ENCODE measurements around the gene EXOSC10. TPM values are rescaled to one million over a fixed set of nuclear protein-coding genes. Genes with fewer than 3 reads are reported as not detected.

The EXOSC10 gene
- total RNA-seq, 6 experiments from 2014 or later = 13.4 to 32.4 (median 20.7) TPM

DNA sequence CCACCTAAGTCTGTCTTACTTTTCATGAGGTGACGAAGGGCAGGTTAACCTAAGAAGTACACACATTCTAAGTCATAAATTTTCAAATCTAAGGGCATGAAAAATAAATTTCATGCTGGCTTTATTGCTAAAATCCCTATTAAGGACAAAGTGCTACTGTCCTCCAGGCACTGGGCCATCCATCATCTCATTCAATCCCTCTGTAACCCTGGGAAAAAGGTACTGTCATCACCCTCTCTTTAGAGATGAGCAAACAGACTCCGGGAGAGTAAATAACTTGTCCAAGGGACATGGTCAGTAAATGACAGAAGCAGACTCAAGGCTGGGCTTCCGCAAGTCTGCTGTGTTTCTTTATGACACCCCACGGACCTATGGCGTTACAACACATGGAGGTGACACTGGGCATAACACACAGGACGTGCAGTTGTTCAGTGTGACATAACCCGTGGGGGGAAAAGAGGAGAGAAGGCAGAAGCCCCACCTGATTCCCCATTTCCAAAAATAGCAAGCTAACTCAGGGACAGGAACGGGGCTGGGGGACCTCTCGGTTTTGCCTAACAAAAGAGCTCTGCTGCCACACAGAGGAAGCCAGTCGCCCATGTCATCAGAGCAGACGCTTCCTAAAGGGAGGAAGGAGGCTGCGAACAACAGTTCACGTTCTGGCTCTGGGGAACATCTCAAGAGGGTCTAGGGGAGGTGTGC, 27.3 kb downstream of the EXOSC10 start:
- no peak for TF ChIP-seq POLR2A (IDR thresholded peaks at IDR 0.05)
- TF ChIP-seq, protein P1, sequence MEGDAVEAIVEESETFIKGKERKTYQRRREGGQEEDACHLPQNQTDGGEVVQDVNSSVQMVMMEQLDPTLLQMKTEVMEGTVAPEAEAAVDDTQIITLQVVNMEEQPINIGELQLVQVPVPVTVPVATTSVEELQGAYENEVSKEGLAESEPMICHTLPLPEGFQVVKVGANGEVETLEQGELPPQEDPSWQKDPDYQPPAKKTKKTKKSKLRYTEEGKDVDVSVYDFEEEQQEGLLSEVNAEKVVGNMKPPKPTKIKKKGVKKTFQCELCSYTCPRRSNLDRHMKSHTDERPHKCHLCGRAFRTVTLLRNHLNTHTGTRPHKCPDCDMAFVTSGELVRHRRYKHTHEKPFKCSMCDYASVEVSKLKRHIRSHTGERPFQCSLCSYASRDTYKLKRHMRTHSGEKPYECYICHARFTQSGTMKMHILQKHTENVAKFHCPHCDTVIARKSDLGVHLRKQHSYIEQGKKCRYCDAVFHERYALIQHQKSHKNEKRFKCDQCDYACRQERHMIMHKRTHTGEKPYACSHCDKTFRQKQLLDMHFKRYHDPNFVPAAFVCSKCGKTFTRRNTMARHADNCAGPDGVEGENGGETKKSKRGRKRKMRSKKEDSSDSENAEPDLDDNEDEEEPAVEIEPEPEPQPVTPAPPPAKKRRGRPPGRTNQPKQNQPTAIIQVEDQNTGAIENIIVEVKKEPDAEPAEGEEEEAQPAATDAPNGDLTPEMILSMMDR (IDR thresholded peaks at IDR 0.05) = no peak
- ATAC-seq (no peak), DNase-seq (peak in 1 of 3 donors; percentile 23)
- H3K4me3 ChIP-seq = no peak overlapping the region
- intact Hi-C loops (cut with DNase I) = no loop called here
- 75% methylated on average over 9 of the region's 13 CpGs for WGBS (ENCODE audit: insufficient coverage, low coverage, low lambda C conversion rate, missing lambda C conversion rate)
- H3K27me3 ChIP-seq = no peaks in the 10 kb centered on the region
- no peaks in the 10 kb centered on the region for H3K9me3 ChIP-seq
- H3K27ac ChIP-seq = no peak overlapping the region
- peaks cover 5 to 82% (median 46%) of the 10 kb centered on the region in 4 donors for H3K36me3 ChIP-seq
- H3K4me1 ChIP-seq = no peaks in the 10 kb centered on the region

DNA sequence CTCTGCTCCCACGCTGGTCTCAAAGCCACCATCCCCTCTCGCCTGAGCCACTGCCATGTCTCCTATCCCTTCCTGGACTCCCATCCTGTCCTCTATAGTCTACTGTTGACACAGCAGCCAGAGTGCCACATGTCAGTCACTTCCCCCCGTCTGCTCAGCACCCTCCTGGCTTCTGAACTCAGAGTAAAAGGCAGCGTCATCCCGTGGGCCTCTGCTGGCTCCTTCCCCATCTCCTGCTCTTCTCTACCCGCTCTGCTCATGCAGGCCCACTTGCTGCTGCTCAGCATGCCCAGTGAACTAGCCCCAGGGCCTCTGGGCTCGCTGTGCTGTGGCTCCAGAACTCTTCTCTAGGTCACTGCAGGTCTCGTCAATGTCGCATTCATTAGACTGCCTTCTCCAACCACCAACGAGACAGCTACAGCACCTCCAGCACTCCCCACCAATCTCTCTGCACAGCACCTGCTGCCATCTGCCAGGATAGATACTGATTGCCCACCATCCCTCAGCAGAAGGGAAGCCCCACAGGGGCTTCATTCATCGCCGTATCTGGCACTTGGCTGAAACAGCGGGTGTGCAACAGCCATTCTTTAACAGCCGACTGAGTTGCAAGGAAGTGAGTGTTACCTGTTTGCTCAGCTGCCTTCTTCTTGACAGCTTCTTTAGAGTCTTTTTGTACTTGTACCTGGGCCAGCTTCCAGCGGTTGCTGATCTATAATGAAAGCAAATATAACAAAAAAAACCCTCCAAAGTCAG, 28.0 kb downstream of the EXOSC10 start:
- intact Hi-C loops (cut with DNase I) = no loop called here
- TF ChIP-seq, protein P1 (IDR thresholded peaks at IDR 0.05) = no peak
- TF ChIP-seq POLR2A (IDR thresholded peaks at IDR 0.05) = no peak
- H3K4me3 ChIP-seq = no peak overlapping the region
- DNase-seq = peak in 1 of 3 donors; percentile 28
- H3K36me3 ChIP-seq = peaks cover 5 to 78% (median 44%) of the 10 kb centered on the region in 4 donors
- ATAC-seq = peak in 1 of 4 donors; percentile 15
- H3K4me1 ChIP-seq = no peaks in the 10 kb centered on the region
- no peaks in the 10 kb centered on the region for H3K9me3 ChIP-seq
- no peak overlapping the region for H3K27ac ChIP-seq
- 83% methylated on average over 9 of the region's 15 CpGs for WGBS (ENCODE audit: insufficient coverage, low coverage, low lambda C conversion rate, missing lambda C conversion rate)
- no peaks in the 10 kb centered on the region for H3K27me3 ChIP-seq

DNA sequence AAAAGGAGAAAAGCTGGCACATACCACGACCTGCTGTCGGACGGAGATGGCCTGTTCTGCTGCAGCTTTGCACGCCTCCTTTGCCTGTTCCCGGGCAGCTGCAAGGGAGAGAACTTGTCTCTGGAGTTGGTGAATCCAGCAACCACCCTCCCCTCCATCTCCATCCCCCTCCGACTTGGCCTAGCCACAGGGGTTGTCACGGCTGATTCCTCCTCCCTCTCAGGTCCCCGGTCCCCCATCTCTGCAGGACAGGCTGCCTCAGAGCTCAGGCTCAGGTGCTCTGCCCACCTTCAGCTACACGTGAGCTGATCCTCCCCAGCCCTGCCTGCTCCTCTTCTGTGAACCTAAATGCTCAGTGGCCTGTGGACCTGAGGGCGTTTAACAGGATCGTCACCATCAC, 28.8 kb downstream of the EXOSC10 start:
- DNase-seq = peak in 1 of 3 donors; percentile 27
- no peak overlapping the region for H3K4me3 ChIP-seq

DNA sequence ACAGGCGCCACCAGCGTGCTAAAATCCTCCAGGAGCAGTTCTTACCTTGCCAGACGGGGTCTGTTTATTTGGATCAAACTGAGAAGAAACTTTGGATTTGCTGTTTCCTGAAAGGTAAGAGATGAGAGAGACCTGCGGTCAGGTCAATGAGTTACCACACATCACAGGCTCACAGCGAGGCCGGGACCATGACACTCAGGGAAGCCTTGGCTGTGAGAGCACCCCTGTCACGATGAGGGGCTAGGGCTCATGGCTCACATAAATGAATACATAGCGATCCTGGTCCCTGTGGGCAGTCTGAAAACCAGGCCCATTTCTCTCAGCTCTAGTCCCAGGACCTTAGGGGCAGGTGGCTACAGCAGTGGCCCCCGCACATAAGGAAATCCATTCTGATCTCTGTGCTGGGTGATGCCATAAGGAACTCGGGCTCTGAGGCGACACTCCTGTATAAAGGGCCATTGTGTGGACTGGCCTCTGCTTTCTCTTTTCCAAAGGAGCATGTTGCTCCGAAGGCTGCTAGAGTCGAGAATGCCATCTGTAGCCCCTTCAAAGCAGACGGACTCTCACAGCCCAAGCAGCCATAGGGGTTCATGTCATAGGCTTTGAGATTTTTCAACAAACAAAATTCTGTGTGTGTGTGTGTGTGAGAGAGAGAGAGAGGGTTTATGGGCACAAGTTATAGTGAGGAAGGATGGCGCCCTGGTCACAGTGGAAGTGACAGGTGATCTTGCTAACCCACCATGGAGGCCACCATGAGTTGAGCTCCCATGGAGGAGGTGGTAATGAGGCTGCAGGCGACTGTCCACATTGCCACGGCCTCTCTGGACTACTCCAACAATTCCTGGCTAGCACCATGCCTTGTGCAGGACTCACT, 30.8 kb downstream of the EXOSC10 start:
- Histone ChIP-seq H3K27me3 (no peaks in the 10 kb centered on the region), H3K27ac (no peak overlapping the region), H3K9me3 (no peaks in the 10 kb centered on the region), H3K4me3 (no peak overlapping the region), H3K4me1 (no peaks in the 10 kb centered on the region), H3K36me3 (peaks cover 0 to 63% (median 40%) of the 10 kb centered on the region in 4 donors)
- intact Hi-C loops (cut with DNase I) = no loop called here
- TF ChIP-seq, protein P1 (IDR thresholded peaks at IDR 0.05) = no peak
- TF ChIP-seq POLR2A (IDR thresholded peaks at IDR 0.05) = no peak
- DNase-seq (peak in 1 of 3 donors; percentile 27), ATAC-seq (no peak)
- 92% methylated on average over 10 of the region's 17 CpGs for WGBS (ENCODE audit: insufficient coverage, low coverage, low lambda C conversion rate, missing lambda C conversion rate)

More for the DNA sequence above, 28.8 kb downstream of the EXOSC10 start:
- Histone ChIP-seq H3K27me3 (no peaks in the 10 kb centered on the region), H3K4me1 (no peaks in the 10 kb centered on the region), H3K27ac (no peak overlapping the region), H3K9me3 (no peaks in the 10 kb centered on the region), H3K36me3 (peaks cover 5 to 76% (median 44%) of the 10 kb centered on the region in 4 donors)
- peak in 1 of 4 donors; percentile 12 for ATAC-seq
- TF ChIP-seq, protein P1 (IDR thresholded peaks at IDR 0.05) = no peak
- no peak for TF ChIP-seq POLR2A (IDR thresholded peaks at IDR 0.05)
- 81% methylated on average over 5 of the region's 11 CpGs for WGBS (ENCODE audit: insufficient coverage, low coverage, low lambda C conversion rate, missing lambda C conversion rate)
- intact Hi-C loops (cut with DNase I) = no loop called here
